Thyroid gland (tissue), 4 donors: ENCODE data around the gene CMSS1.

Experiments used
- POLR2A ChIP-seq, 2 donors: fragments of 450-650 bp; IDR thresholded peaks; one replicate each; pipeline ENCODE4 v1.6.1; 2017; ENCODE audit warnings: antibody characterized with exemption in 2 of 2, mild to moderate bottlenecking in 2 of 2, moderate library complexity in 1 of 2
- TF ChIP-seq, protein P1 (sequence below), 6 experiments: fragments of 200-600 bp in 3 of 6; fragments of 450-650 bp in 3 of 6; sonication (generic) in 3 of 6; IDR thresholded peaks; one replicate each; pipeline ENCODE4 v1.5.1; 2016 to 2019; ENCODE audit warnings: antibody characterized with exemption in 6 of 6, mild to moderate bottlenecking in 2 of 6, inconsistent platforms in 1 of 6, moderate library complexity in 1 of 6

DNA sequence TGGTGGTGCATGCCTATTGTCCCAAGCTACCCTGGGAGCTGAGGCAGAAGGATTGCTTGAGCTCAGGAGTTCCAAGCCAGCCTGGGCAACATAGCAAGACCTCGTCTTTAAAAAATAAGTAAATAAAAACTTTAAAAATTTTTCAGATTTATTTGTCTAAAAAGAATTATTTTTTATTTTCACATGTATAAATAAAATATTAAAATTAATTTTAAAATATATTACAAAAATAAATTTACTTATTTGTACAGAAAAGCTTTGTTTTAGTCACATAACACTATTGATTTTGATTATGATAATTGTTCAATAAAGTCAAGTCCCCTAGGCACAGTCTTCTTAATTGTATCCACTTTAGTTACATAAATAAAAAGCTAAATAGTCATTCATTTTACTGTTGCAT, 211.4 kb downstream of the CMSS1 start:
- TF ChIP-seq POLR2A (IDR thresholded peaks at IDR 0.05) = no peak
- TF ChIP-seq, protein P1, sequence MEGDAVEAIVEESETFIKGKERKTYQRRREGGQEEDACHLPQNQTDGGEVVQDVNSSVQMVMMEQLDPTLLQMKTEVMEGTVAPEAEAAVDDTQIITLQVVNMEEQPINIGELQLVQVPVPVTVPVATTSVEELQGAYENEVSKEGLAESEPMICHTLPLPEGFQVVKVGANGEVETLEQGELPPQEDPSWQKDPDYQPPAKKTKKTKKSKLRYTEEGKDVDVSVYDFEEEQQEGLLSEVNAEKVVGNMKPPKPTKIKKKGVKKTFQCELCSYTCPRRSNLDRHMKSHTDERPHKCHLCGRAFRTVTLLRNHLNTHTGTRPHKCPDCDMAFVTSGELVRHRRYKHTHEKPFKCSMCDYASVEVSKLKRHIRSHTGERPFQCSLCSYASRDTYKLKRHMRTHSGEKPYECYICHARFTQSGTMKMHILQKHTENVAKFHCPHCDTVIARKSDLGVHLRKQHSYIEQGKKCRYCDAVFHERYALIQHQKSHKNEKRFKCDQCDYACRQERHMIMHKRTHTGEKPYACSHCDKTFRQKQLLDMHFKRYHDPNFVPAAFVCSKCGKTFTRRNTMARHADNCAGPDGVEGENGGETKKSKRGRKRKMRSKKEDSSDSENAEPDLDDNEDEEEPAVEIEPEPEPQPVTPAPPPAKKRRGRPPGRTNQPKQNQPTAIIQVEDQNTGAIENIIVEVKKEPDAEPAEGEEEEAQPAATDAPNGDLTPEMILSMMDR (IDR thresholded peaks at IDR 0.05) = no peak
